IgD-negative memory B cell (primary cell): ENCODE measurements around the gene PTPN6. TPM values are rescaled to one million over a fixed set of nuclear protein-coding genes. Genes with fewer than 3 reads are reported as not detected.
A peak's percentile ranks its signal among the peaks of the same experiment; 100 is the strongest.

Experiments used
- H3K27ac Mint-ChIP-seq, 3 donors: one replicate each; pipeline ENCODE4 v1.8.0; 2020 to 2022; ENCODE audit warnings: mild to moderate bottlenecking in 3 of 3, mixed read lengths in 3 of 3, moderate library complexity in 1 of 3
- H3K27me3 Mint-ChIP-seq: one replicate; pipeline ENCODE4 v1.8.0; 2021; ENCODE audit warnings: mixed read lengths
- H3K36me3 Mint-ChIP-seq: one replicate; pipeline ENCODE4 v1.8.0; 2020; ENCODE audit warnings: mild to moderate bottlenecking, mixed read lengths
- H3K4me1 Mint-ChIP-seq, 3 donors: one replicate each; pipeline ENCODE4 v1.8.0; 2020 to 2022; ENCODE audit warnings: mixed read lengths in 3 of 3, mild to moderate bottlenecking in 1 of 3
- H3K4me3 Mint-ChIP-seq, 4 donors: one replicate each; pipeline ENCODE4 v1.8.0; 2020 to 2022; ENCODE audit warnings: mild to moderate bottlenecking in 4 of 4, mixed read lengths in 4 of 4, moderate library complexity in 3 of 4
- H3K9me3 Mint-ChIP-seq, 3 donors: one replicate each; pipeline ENCODE4 v1.8.0; 2020 to 2021; ENCODE audit warnings: mixed read lengths in 3 of 3, mild to moderate bottlenecking in 1 of 3
- polyA plus RNA-seq: library from polyadenylated mRNA; unstranded; fragments of 300-500 nt; fragmentation: Illumina TruSeq; gene quantifications from one replicate; pipeline ENCODE4 v1.2.3, GENCODE V29; 2021

Gene PTPN6
- polyA plus RNA-seq, 1 donor from 2014 or later: 1,038 TPM

DNA sequence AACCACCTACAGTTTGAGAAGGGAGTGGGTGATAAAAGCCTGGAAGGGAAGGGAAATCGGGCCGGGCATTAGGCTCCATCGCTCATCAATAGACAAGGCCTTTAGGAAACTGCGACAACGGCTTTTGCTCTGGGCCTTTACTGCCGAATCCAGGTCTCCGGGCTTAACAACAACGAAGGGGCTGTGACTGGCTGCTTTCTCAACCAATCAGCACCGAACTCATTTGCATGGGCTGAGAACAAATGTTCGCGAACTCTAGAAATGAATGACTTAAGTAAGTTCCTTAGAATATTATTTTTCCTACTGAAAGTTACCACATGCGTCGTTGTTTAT lies 7.8 kb upstream of the PTPN6 start:
- Mint-ChIP-seq H3K9me3 (no peaks in the 10 kb centered on the region), H3K27me3 (no peaks in the 10 kb centered on the region), H3K36me3 (peaks cover 2% of the 10 kb centered on the region), H3K27ac (peak overlapping the region; percentile 95 to 100 (median 99)), H3K4me1 (peaks cover 21 to 40% (median 35%) of the 10 kb centered on the region in 3 donors), H3K4me3 (peak overlapping the region; percentile 86 to 99 (median 96))

DNA sequence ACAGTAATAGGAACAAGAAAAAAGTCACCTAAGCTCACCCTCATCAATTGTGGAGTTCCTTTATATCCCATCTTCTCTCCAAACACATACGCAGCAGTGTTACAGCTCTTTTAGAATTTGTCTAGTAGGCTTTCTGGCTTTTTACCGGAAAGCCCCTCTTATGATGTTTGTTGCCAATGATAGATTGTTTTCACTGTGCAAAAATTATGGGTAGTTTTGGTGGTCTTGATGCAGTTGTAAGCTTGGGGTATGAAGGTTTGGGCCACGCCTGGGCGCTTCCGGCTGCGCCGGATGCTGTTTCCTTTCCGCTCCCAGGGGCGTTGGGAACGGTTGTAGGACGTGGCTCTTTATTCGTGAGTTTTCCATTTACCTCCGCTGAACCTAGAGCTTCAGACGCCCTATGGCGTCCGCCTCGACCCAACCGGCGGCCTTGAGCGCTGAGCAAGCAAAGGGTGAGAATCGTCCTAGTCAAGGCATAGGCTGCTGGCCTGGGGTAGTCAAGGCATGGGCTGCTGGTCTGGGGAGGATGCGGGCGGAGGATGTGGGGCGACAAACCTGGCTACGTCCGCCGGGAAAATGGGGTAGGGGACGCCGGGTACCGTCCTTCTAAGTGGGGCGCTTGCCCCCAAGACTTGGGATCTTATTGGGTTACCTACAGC lies 7.3 kb upstream of the PTPN6 start, which contains the start of the genes C12orf57 and RNU7-1:
C12orf57 (plus strand) TSS at position 301 of the 659 bp plus-strand sequence; CDS start at position 401, 100 bp downstream.
RNU7-1 (plus strand) TSS at position 95 of the 659 bp plus-strand sequence.
- no peaks in the 10 kb centered on the region for H3K27me3 Mint-ChIP-seq
- H3K4me1 Mint-ChIP-seq: peaks cover 21 to 43% (median 37%) of the 10 kb centered on the region in 3 donors
- H3K4me3 Mint-ChIP-seq: peak within 1 kb of the TSS; percentile 86 to 99 (median 96)
- H3K27ac Mint-ChIP-seq: peak within 1 kb of the TSS; percentile 95 to 100 (median 99)
- peaks cover 2% of the 10 kb centered on the region for H3K36me3 Mint-ChIP-seq
- H3K9me3 Mint-ChIP-seq: no peaks in the 10 kb centered on the region

DNA sequence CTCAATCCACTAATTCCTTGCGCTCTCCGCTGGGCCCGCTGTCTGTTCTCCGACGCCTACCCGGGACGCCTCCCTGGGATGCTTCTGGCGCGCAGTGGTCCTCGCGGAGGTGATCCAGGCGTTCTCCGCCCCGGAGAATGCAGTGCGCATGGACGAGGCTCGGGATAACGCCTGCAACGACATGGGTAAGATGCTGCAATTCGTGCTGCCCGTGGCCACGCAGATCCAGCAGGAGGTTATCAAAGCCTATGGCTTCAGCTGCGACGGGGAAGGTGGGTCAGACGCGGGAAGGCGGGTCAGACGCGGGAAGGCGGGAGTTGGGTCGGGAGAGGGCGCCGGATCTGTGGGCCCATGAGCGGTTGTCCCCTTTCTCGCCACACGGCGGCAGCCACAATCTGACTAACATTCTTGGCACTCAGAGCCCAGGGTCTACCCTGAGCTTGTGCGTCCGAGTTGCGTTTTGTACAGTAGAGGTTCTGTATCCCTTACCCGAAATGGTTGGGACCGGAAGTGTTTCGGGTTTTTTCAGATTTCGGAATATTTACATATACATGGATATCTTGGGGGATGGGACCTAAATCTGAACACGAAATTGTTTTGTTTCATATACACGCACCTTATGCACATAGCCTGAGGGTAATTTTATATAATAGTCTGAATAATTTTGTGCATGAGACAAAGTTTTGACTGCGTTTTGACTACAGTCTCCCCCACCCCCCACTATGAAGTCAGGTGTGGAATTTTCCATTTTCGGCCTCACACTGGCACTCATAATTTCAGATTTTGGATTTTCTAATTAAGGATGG lies 6.6 kb upstream of the PTPN6 start:
- H3K9me3 Mint-ChIP-seq: no peaks in the 10 kb centered on the region
- H3K27ac Mint-ChIP-seq: peak overlapping the region; percentile 95 to 100 (median 99)
- H3K27me3 Mint-ChIP-seq: no peaks in the 10 kb centered on the region
- peak overlapping the region; percentile 86 to 99 (median 96) for H3K4me3 Mint-ChIP-seq
- H3K4me1 Mint-ChIP-seq: peaks cover 28 to 51% (median 45%) of the 10 kb centered on the region in 3 donors
- peaks cover 2% of the 10 kb centered on the region for H3K36me3 Mint-ChIP-seq

- H3K4me3 Mint-ChIP-seq: peak overlapping the region; percentile 79 to 94 (median 90)
Observed at GRCh38 chr12:6945613-6946012, 5.5 kb upstream of the PTPN6 start.

GRCh38 chr12:6946033-6946919 lies 4.9 kb upstream of the PTPN6 start:
- Mint-ChIP-seq H3K27ac (peak overlapping the region; percentile 95 to 100 (median 99)), H3K4me1 (peaks cover 40 to 64% (median 58%) of the 10 kb centered on the region in 3 donors), H3K27me3 (no peaks in the 10 kb centered on the region), H3K4me3 (peak overlapping the region; percentile 70 to 94 (median 93)), H3K36me3 (peaks cover 2% of the 10 kb centered on the region), H3K9me3 (no peaks in the 10 kb centered on the region)

More at GRCh38 chr12:6945613-6946012, 5.5 kb upstream of the PTPN6 start:
- Mint-ChIP-seq H3K4me1 (peaks cover 35 to 60% (median 54%) of the 10 kb centered on the region in 3 donors), H3K27me3 (no peaks in the 10 kb centered on the region), H3K36me3 (peaks cover 2% of the 10 kb centered on the region), H3K9me3 (no peaks in the 10 kb centered on the region), H3K27ac (peak overlapping the region; percentile 95 to 100 (median 99))

DNA sequence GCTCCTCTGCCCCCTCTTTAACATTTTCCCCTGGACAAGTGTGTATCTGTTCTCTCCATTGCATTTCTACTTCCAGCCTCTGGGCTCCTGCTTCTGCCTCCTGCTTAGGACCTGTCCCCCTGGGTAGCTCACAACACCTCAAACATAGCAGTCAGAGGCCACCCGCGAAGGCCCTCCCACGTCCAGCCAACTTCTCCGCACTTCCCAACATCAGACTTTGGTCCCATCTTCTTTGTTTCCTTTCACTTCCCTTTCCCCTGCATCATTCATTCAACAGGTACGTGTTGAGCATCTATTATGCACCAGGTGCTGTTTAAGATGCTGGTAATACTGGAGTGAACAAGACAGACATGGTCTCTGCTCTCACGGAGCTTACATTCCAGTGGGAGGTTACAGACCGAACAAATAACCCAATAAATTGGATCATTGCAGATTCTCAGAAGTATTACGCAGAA lies 4.2 kb upstream of the PTPN6 start:
- H3K36me3 Mint-ChIP-seq: peaks cover 3% of the 10 kb centered on the region
- no peaks in the 10 kb centered on the region for H3K9me3 Mint-ChIP-seq
- H3K4me1 Mint-ChIP-seq: peaks cover 40 to 64% (median 58%) of the 10 kb centered on the region in 3 donors
- no peaks in the 10 kb centered on the region for H3K27me3 Mint-ChIP-seq
- peak overlapping the region; percentile 95 to 100 (median 99) for H3K27ac Mint-ChIP-seq
- H3K4me3 Mint-ChIP-seq: peak overlapping the region; percentile 70 to 94 (median 93)

GRCh38 chr12:6947615-6948014 lies 3.5 kb upstream of the PTPN6 start:
- peak overlapping the region in 3 of 4 donors; percentile 70 to 91 (median 87) for H3K4me3 Mint-ChIP-seq
- H3K27ac Mint-ChIP-seq: peak overlapping the region; percentile 61 to 99 (median 95)
- H3K27me3 Mint-ChIP-seq: no peaks in the 10 kb centered on the region
- peaks cover 6% of the 10 kb centered on the region for H3K36me3 Mint-ChIP-seq
- H3K9me3 Mint-ChIP-seq: no peaks in the 10 kb centered on the region
- peaks cover 40 to 64% (median 58%) of the 10 kb centered on the region in 3 donors for H3K4me1 Mint-ChIP-seq

DNA sequence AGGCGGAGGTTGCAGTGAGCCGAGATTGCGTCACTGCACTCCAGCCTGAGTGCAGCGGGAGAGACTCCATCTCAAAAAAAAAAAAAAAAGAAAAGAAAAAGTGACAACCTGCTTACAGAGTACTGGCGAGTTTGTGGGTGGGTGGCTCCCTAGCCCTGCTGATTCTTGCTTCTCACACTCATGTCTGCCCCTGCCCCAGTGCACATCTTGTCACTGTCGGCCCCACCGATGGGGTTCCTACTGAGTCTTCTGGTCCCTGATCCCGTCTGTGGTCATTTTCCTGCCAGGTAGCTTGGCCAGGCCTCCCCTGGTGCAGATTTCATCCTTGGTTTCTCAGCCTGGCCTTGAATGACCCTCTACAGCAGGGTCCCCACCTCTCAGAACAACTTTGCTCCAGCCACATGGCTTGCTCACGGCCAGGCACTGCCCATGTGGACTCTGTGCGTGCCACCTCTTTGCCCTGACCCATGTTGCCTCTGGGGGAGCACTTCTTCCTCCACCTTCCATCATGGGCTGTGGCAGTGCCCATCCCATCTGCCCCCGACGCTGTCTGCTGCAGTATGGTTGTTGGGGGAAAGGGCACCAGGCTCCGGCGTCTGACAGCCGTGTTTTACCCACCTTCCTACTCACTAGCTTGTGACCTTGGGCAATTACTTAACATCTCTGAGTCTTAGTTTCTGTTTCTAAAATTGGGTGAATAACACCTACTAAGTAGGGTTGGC lies 2.1 kb upstream of the PTPN6 start:
- no peaks in the 10 kb centered on the region for H3K27me3 Mint-ChIP-seq
- H3K36me3 Mint-ChIP-seq: peaks cover 13% of the 10 kb centered on the region
- no peaks in the 10 kb centered on the region for H3K9me3 Mint-ChIP-seq
- peak overlapping the region; percentile 66 to 91 (median 82) for H3K4me3 Mint-ChIP-seq
- H3K4me1 Mint-ChIP-seq: peaks cover 37 to 59% (median 53%) of the 10 kb centered on the region in 3 donors
- peak overlapping the region; percentile 95 to 99 (median 97) for H3K27ac Mint-ChIP-seq

DNA sequence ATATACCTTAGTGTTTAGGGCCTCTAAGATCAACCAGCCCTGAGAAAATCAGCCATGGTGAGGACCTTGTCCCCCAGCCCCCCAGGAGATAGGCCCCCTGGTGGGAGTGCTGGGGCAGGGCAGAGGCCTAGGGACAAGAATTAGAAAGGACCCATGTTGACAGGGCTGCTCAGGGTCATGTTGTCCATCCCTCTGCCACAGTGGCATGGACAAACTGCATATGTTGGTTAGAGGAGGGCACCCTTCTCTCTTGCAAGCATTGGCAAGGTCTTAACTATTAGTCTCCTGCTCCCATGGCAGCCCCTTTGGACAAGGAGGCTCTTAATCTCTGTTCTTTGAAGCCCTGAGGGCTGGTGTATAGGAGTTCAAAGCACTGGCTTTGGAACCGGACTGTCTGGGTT lies 755 bp upstream of the PTPN6 start:
- H3K4me1 Mint-ChIP-seq: peaks cover 43 to 58% (median 57%) of the 10 kb centered on the region in 3 donors
- peak overlapping the region; percentile 95 to 97 (median 97) for H3K27ac Mint-ChIP-seq
- H3K36me3 Mint-ChIP-seq: peaks cover 18% of the 10 kb centered on the region
- no peaks in the 10 kb centered on the region for H3K27me3 Mint-ChIP-seq
- peak overlapping the region; percentile 90 to 100 (median 98) for H3K4me3 Mint-ChIP-seq
- H3K9me3 Mint-ChIP-seq: no peaks in the 10 kb centered on the region

DNA sequence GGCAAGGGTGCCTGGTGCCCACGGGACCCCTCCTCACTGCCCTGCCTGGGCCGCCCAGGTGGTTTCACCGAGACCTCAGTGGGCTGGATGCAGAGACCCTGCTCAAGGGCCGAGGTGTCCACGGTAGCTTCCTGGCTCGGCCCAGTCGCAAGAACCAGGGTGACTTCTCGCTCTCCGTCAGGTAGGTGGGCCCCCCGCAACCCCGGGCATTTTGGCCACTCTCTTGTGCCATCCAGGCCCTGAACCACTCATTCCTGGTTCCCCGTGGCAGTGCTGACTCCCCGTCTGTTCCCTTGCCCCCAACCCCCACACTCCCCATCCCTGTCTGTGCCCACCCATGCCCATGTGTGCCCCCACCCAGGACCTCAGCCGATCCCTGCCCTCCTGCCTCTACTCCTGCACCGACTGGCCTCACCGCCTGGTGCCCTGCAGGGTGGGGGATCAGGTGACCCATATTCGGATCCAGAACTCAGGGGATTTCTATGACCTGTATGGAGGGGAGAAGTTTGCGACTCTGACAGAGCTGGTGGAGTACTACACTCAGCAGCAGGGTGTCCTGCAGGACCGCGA lies 480 bp downstream of the PTPN6 start:
- Mint-ChIP-seq H3K4me1 (peaks cover 45 to 59% (median 58%) of the 10 kb centered on the region in 3 donors), H3K9me3 (no peaks in the 10 kb centered on the region), H3K4me3 (peak overlapping the region; percentile 90 to 100 (median 98)), H3K36me3 (peaks cover 22% of the 10 kb centered on the region), H3K27ac (peak overlapping the region; percentile 95 to 97 (median 97)), H3K27me3 (no peaks in the 10 kb centered on the region)

DNA sequence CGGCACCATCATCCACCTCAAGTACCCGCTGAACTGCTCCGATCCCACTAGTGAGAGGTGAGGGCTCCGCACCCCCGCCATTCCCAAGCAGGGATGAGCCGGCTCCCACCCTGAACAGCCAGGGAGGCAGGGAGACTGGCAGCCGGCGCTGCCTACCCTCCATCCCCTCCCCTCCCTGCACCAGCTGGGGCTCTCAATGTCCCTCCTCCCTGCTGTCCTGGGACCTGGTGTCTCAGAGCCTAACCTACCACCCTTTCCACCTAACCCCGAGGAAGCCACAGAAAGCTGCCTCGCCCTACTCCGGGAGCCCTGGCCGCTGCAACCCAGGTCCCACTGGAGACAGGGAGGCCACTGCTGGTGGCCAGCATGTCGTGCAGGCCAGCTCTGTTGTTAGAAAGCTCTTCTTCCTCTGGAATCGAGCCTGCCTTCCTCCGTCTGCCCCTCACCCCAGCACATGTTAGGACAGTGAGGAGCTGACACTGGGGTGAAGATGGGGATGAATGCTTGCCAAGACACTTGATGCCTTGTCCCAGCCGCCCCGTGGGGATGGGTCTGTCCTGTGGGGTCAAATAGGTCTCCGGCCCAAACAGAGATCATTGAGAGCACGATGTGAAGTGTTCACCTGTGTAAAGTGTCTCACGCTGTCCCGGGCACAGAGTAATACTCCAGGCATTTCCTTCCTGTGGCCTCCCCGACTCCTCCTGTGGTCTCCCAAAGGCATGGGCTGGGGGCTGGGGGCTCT lies 1.1 kb downstream of the PTPN6 start:
- Mint-ChIP-seq H3K36me3 (peaks cover 28% of the 10 kb centered on the region), H3K4me1 (peaks cover 46 to 60% (median 58%) of the 10 kb centered on the region in 3 donors), H3K27ac (peak overlapping the region; percentile 95 to 97 (median 97)), H3K4me3 (peak overlapping the region; percentile 90 to 100 (median 98)), H3K9me3 (no peaks in the 10 kb centered on the region), H3K27me3 (no peaks in the 10 kb centered on the region)

DNA sequence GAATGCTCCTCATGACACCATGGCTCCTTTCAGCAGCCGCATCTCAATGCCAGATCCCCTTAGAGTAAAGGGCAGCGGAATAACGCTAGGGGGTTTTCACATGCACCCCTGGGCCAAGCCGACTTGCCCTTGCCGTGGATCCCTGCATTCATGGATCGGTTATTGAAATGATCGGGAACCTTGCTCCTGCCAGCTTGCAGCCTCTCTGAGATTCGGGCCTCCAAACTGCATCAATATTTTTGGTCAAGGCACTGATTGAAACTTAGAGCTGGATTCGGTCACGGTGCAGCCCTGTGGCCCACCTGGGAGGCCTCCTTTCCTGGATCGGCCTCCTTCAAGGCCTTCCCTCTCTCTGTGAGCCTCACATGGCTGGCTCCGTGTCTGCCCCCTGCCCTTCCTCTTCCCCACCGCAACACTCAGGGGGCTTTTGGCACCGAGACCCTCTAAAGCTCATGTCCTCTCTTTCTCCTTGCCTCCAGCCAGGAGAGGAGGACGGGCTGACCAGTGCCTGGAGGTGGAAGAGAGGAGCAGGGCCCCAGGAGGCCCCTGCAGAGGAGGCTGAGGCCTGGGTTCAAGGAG lies 1.8 kb downstream of the PTPN6 start:
- peak overlapping the region; percentile 90 to 100 (median 98) for H3K4me3 Mint-ChIP-seq
- peaks cover 28% of the 10 kb centered on the region for H3K36me3 Mint-ChIP-seq
- H3K9me3 Mint-ChIP-seq: no peaks in the 10 kb centered on the region
- H3K27ac Mint-ChIP-seq: peak overlapping the region; percentile 95 to 97 (median 97)
- H3K27me3 Mint-ChIP-seq: no peaks in the 10 kb centered on the region
- peaks cover 42 to 61% (median 57%) of the 10 kb centered on the region in 3 donors for H3K4me1 Mint-ChIP-seq
